Mammary microvascular endothelial cell (primary cell): ENCODE results near the gene INSRR. TPM values are rescaled to one million over a fixed set of nuclear protein-coding genes. Genes with fewer than 3 reads are reported as not detected.

Source experiments
- total RNA-seq: library from RNA; depleted of rRNA; stranded (reverse); fragments of >200 nt; gene quantifications from 2 replicates; pipeline ENCODE4 v1.2.3, GENCODE V29; 2015

INSRR gene
- not detected in 2 replicates for total RNA-seq

DNA sequence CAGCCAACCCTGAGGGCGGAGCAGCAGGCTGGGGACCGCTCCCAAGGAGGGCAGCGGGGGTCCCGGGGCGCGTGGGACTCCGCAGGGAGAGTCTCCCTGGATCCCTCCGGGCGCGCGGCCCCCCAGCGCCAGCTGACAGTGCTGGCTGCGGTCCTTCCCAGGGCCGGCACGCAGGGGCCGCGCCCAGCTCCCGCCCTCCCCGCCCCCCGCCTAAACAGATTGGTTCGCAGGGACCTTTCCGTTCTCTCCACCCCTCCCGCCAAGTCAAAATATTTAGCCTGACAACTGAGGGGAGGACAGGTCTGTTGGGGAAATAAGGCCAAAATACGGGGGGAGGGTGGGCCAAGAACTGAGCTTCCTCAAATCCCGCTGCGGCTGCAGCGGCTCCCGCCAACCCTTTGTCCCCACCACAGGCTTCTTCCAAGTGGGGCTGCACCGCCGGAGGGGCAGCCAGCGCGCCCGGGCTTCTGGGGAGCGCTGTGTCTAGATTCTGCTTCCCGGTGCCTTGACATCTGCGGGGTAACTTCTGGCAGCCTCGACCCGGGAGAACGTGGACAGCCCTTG is at the start of gene INSRR:
Gene INSRR, minus strand, starts transcription at position 159 of the 564 bp plus-strand sequence. CDS start 496 bp downstream, outside the sequence.

DNA sequence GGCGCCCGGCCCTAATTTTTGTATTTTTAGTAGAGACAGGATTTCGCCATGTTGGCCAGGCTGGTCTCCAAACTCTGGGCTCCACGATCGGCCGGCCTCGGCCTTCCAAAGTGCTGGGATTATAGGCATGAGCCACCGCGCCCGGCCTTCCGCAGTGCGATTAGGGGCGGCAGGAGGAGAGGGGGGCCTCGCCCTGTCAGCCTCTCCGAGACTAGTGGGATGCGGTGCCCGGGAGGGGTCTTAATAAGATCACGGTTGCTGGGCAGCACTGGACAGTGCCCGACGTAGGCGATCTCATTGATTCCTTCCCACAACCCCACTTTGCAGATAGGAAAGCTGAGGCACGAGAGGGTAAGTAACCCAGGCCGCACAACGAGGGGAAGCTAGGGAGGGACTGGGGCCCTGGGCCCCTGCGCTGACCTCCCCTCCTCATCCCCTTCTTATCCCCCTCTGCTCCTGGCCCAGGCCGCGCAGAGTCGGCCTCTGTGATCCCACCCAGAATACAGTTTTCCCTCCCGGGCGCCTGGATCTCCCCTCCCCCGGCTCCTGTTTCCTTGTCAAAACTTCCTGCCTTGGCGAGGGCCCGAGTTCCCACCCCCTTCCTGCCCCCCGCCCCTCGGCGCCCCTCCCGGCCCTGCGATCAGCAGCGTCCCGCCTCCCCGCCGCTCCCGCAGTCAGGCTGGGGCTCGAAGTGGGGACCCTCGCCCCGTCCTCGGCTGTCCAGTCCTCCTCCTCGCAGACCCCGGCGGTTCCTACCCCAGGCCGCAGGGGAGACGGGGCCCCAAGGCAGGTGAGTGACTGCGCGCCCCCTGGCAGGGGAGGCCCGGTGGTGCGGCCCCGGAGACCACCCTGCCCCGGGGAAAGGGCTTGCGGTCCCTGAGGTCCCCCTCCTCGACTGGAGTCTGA is 34.4 kb upstream of the INSRR start, which contains the start of gene PEAR1:
Gene PEAR1, plus strand, starts transcription at position 671 of the 906 bp plus-strand sequence. CDS start 10,209 bp downstream, outside the sequence.

DNA sequence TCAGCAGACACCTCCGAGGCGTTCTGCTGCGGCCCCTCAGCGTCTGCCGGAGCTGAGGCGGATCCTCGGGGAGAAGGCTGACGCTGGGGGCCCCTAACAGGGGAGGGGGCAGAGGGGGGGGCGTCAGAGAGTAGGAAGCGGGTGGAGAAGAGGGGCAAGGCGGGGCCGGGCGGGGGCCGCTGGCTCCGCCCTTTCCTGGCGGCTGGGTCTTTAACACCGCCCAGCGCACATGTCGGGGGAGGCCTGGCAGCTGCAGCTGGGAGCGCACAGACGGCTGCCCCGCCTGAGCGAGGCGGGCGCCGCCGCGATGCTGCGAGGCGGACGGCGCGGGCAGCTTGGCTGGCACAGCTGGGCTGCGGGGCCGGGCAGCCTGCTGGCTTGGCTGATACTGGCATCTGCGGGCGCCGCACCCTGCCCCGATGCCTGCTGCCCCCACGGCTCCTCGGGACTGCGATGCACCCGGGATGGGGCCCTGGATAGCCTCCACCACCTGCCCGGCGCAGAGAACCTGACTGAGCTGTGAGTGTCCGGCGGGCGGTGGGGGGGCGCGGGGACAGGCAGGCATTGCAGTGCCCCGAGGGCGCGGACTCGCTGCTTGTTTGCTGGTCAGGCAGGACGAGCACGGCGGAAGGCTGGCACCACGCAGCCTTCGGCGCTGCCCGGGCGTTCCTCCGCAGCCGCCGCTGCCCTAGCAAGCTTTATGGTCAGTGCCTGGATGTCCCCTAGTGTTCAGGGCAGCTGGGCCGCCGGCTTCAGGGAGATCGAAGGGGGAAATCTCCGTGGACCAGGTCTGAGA is 1.9 kb upstream of the INSRR start, which contains the start of gene NTRK1:
Gene NTRK1, plus strand, starts transcription at position 238 of the 796 bp plus-strand sequence. Its CDS starts 70 bp downstream, at position 308.

DNA sequence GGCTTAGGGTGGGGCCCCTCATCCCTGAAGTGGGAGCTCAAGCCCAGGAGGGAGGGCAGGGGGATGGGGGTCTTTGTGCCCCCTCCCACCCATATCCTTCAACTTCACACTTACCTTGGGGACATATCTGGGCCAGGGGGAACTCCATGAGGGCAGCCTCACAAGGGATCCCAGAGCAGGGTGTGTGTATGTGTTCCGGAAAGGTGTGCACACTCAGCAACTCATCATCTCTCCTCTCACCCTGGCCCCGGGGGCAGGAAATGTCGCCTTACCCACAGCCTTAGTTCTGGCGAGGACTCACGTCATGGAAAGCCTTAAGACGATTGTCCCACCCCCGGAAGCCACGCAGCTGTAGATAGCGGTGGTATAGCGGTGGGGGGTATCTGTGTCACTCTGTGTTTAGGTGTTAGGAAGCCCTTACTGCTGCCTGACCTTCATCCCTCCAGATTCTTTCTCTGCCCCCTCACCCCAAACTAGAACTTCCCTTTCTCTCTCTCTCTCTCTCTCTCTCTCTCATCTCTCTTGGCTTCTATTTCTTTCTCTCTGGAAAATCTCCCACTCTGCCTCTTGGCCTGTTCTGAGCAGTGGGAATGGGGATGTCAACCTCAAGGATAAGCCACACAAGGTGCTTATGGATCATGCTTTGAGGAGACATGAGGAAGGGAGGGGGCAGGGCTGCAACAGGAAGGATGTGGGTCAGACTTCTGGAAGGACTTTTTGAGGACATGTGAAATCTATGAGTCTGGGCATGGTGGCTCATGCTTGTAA is 42.2 kb downstream of the INSRR start, which contains the start of gene SH2D2A:
Gene SH2D2A, minus strand, starts transcription at position 288 of the 768 bp plus-strand sequence. Its CDS starts 140 bp downstream, at position 148.

Other genes starting within 250 kb of the INSRR start
- not detected in 2 replicates for gene HAPLN2, start 239.7 kb downstream of the INSRR start, total RNA-seq
- not detected in 2 replicates for gene BCAN, start 217.0 kb downstream of the INSRR start, total RNA-seq
- gene NES, start 181.7 kb downstream of the INSRR start, total RNA-seq = 360 and 381 TPM in 2 replicates
- 0.13 and 0.15 TPM in 2 replicates for gene CRABP2, start 153.5 kb downstream of the INSRR start, total RNA-seq
- gene METTL25B, start 130.6 kb downstream of the INSRR start, total RNA-seq = 8.5 and 9.9 TPM in 2 replicates
- 13.1 and 17.9 TPM in 2 replicates for gene ISG20L2, start 130.4 kb downstream of the INSRR start, total RNA-seq
- 72.9 and 112 TPM in 2 replicates for gene MRPL24, start 118.0 kb downstream of the INSRR start, total RNA-seq
- 232 and 273 TPM in 2 replicates for gene HDGF, start 107.4 kb downstream of the INSRR start, total RNA-seq
- 35.0 and 45.1 TPM in 2 replicates for gene PRCC, start 91.6 kb downstream of the INSRR start, total RNA-seq
- 0.33 and 0.98 TPM in 2 replicates for gene SH2D2A, start 42.3 kb downstream of the INSRR start, total RNA-seq
- gene NTRK1, start 1.7 kb upstream of the INSRR start, total RNA-seq = not detected in 2 replicates
- gene PEAR1, start 34.6 kb upstream of the INSRR start, total RNA-seq = 46.7 and 49.8 TPM in 2 replicates
- 0.34 TPM in 1 of 2 replicates, not detected in the other for gene LRRC71, start 61.5 kb upstream of the INSRR start, total RNA-seq
- gene ARHGEF11, start 186.6 kb upstream of the INSRR start, total RNA-seq = 12.2 and 14.2 TPM in 2 replicates
- not detected in 2 replicates for gene ETV3L, start 240.7 kb upstream of the INSRR start, total RNA-seq